ENCODE results near the gene SLC6A19. TPM values are rescaled to one million over a fixed set of nuclear protein-coding genes. Genes with fewer than 3 reads are reported as not detected.

The SLC6A19 gene
- total RNA-seq, 1 donor from 2014 or later = not detected

GRCh38 chr5:1176473-1177391 lies 24.7 kb upstream of the SLC6A19 start:
- TF ChIP-seq CTCF (IDR thresholded peaks at IDR 0.05) (no peak), POLR2AphosphoS5 (IDR thresholded peaks at IDR 0.05; ENCODE audit: insufficient read depth in 1 of 2, low read depth in 1 of 2) (no peak), POLR2A (IDR thresholded peaks at IDR 0.05) (no peak)
- Histone ChIP-seq H3K4me3 (no peak overlapping the region), H3K9me3 (no peaks in the 10 kb centered on the region), H3K4me1 (no peaks in the 10 kb centered on the region), H3K27me3 (no peaks in the 10 kb centered on the region), H3K27ac (no peak overlapping the region), H3K36me3 (no peaks in the 10 kb centered on the region)
- DNase-seq (ENCODE audit: extremely low spot score in 2 of 2) = no peak
- intact Hi-C loops (cut with DNase I) = no loop called here

DNA sequence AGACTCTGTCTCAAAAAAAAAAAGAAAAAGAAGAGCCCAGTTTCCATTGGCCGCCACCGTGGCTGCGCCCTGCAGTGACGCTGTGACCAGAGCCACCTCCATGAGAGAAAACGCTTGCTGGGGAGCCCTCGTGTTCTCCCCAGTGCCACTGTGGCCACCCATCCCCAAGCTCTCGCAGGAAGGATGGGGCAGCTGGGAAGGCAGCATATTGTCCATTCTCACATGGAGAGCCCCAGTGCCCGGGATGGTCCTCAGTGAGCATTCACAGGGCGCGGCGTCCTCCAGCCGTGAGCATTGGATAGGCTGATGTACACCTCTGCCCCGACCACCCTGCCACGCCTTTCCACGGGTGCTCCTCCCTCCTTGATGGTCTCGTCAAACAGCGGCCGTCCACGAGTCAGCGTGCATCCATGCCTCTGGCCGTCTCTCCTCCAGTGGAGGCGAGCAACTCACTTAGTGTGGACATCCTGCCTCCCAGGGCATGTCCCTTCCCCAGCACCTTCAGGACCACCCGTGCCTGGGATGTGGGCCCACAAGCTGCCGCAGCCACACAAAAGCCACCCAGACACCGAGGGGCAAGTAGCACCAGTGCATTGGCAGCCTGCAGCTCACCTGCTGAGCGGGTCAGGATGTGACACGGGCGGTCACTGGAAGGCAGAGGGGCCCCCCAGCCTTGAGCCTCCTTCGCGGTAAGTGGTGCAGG lies 23.4 kb upstream of the SLC6A19 start:
- no peak for DNase-seq (ENCODE audit: extremely low spot score in 2 of 2)
- no peak overlapping the region for H3K4me3 ChIP-seq
- H3K9me3 ChIP-seq = no peaks in the 10 kb centered on the region
- no peaks in the 10 kb centered on the region for H3K36me3 ChIP-seq
- intact Hi-C loops (cut with DNase I) = no loop called here
- no peak overlapping the region for H3K27ac ChIP-seq
- no peaks in the 10 kb centered on the region for H3K27me3 ChIP-seq
- no peak for TF ChIP-seq CTCF (IDR thresholded peaks at IDR 0.05)
- no peak for TF ChIP-seq POLR2A (IDR thresholded peaks at IDR 0.05)
- TF ChIP-seq POLR2AphosphoS5 (IDR thresholded peaks at IDR 0.05; ENCODE audit: insufficient read depth in 1 of 2, low read depth in 1 of 2) = no peak
- no peaks in the 10 kb centered on the region for H3K4me1 ChIP-seq

- H3K4me1 ChIP-seq = no peaks in the 10 kb centered on the region
- no peak overlapping the region for H3K27ac ChIP-seq
- H3K9me3 ChIP-seq = no peaks in the 10 kb centered on the region
- H3K36me3 ChIP-seq = no peaks in the 10 kb centered on the region
- DNase-seq (ENCODE audit: extremely low spot score in 2 of 2) = no peak
- no peaks in the 10 kb centered on the region for H3K27me3 ChIP-seq
- TF ChIP-seq POLR2A (IDR thresholded peaks at IDR 0.05) (no peak), CTCF (IDR thresholded peaks at IDR 0.05) (no peak), POLR2AphosphoS5 (IDR thresholded peaks at IDR 0.05; ENCODE audit: insufficient read depth in 1 of 2, low read depth in 1 of 2) (no peak)
- no peak overlapping the region for H3K4me3 ChIP-seq
- intact Hi-C loops (cut with DNase I) = no loop called here
Measured at GRCh38 chr5:1178529-1179382, 22.6 kb upstream of the SLC6A19 start.

- Histone ChIP-seq H3K27ac (no peak overlapping the region), H3K36me3 (no peaks in the 10 kb centered on the region), H3K9me3 (no peaks in the 10 kb centered on the region), H3K4me3 (no peak overlapping the region), H3K27me3 (no peaks in the 10 kb centered on the region), H3K4me1 (no peaks in the 10 kb centered on the region)
- no peak for DNase-seq (ENCODE audit: extremely low spot score in 2 of 2)
- intact Hi-C loops (cut with DNase I) = no loop called here
- TF ChIP-seq POLR2A (IDR thresholded peaks at IDR 0.05) = no peak
- no peak for TF ChIP-seq POLR2AphosphoS5 (IDR thresholded peaks at IDR 0.05; ENCODE audit: insufficient read depth in 1 of 2, low read depth in 1 of 2)
- TF ChIP-seq CTCF (IDR thresholded peaks at IDR 0.05) = no peak
Measured at GRCh38 chr5:1179383-1179715, 22.0 kb upstream of the SLC6A19 start.
